DMS53 treated with DMSO at 0.1 percent for 48 hours (cell line): ENCODE results near the gene NTF3.

Experiments used
- DNase-seq: peaks from one replicate; lab custom pipeline; 2025; ENCODE audit not compliant: unreplicated experiment; lab: John Stamatoyannopoulos, UW

The NTF3 gene

GRCh38 chr12:5432011-5432400 is at the start of gene NTF3:
TSS of gene NTF3 (plus strand) at chr12:5432108. CDS start at chr12:5432325, 217 bp downstream.
- peak; percentile 88 for DNase-seq

- DNase-seq: no peak
These were observed 47.9 kb upstream of the NTF3 start for GRCh38 chr12:5384015-5384414.

GRCh38 chr12:5388581-5389535 is 43.0 kb upstream of the NTF3 start:
- DNase-seq: no peak

GRCh38 chr12:5390174-5390799 is 41.6 kb upstream of the NTF3 start:
- DNase-seq: no peak

GRCh38 chr12:5391653-5392052 is 40.3 kb upstream of the NTF3 start:
- DNase-seq: peak; percentile 74

- no peak for DNase-seq
These were observed 38.9 kb upstream of the NTF3 start for GRCh38 chr12:5392961-5393360.

GRCh38 chr12:5395443-5396271 is 36.3 kb upstream of the NTF3 start:
- DNase-seq: peak; percentile 97

GRCh38 chr12:5396541-5396940 is 35.4 kb upstream of the NTF3 start:
- DNase-seq: no peak

GRCh38 chr12:5399266-5399665 is 32.6 kb upstream of the NTF3 start:
- DNase-seq: no peak

- no peak for DNase-seq
These were observed 29.6 kb upstream of the NTF3 start for GRCh38 chr12:5402009-5402935.

GRCh38 chr12:5403411-5403810 is 28.5 kb upstream of the NTF3 start:
- DNase-seq: no peak

- DNase-seq: no peak
These were observed 24.7 kb upstream of the NTF3 start for GRCh38 chr12:5407034-5407856.

GRCh38 chr12:5409619-5410018 is 22.3 kb upstream of the NTF3 start:
- no peak for DNase-seq

- no peak for DNase-seq
These were observed 15.3 kb upstream of the NTF3 start for GRCh38 chr12:5416571-5416970.

- peak; percentile 80 for DNase-seq
These were observed 14.4 kb upstream of the NTF3 start for GRCh38 chr12:5417500-5417899.

- DNase-seq: peak; percentile 86
These were observed 3.3 kb upstream of the NTF3 start for GRCh38 chr12:5428332-5429221.

- DNase-seq: no peak
These were observed 2.0 kb upstream of the NTF3 start for GRCh38 chr12:5429741-5430557.
